Left renal cortex interstitium (tissue), 4 donors: ENCODE measurements around the gene XRRA1. TPM values are rescaled to one million over a fixed set of nuclear protein-coding genes. Genes with fewer than 3 reads are reported as not detected.
A peak's percentile ranks its signal among the peaks of the same experiment; 100 is the strongest.
"Not testable (repeated sequence)": the region's sequence is repeated elsewhere in the genome, so short reads cannot be mapped to it uniquely, and the experiment has no call there.

ENCODE experiments used
- DNase-seq, 4 donors: peaks; one replicate each; pipeline ENCODE4 v3.0.0-alpha.2; 2013; ENCODE audit warnings: low read depth in 4 of 4, low spot score in 2 of 4, missing footprints in 1 of 4
- polyA plus RNA-seq, 4 donors: library from polyadenylated mRNA; unstranded; fragments of 120-200 nt; gene quantifications; one replicate each; pipeline ENCODE4 v1.2.1, GENCODE V29; 2013; ENCODE audit not compliant: insufficient read length in 4 of 4

The XRRA1 gene
- 10 to 100 TPM in 3 of 4 donors, 1 to 10 TPM in 1; 9.2 to 16.4 (median 13.7) TPM for polyA plus RNA-seq

DNA sequence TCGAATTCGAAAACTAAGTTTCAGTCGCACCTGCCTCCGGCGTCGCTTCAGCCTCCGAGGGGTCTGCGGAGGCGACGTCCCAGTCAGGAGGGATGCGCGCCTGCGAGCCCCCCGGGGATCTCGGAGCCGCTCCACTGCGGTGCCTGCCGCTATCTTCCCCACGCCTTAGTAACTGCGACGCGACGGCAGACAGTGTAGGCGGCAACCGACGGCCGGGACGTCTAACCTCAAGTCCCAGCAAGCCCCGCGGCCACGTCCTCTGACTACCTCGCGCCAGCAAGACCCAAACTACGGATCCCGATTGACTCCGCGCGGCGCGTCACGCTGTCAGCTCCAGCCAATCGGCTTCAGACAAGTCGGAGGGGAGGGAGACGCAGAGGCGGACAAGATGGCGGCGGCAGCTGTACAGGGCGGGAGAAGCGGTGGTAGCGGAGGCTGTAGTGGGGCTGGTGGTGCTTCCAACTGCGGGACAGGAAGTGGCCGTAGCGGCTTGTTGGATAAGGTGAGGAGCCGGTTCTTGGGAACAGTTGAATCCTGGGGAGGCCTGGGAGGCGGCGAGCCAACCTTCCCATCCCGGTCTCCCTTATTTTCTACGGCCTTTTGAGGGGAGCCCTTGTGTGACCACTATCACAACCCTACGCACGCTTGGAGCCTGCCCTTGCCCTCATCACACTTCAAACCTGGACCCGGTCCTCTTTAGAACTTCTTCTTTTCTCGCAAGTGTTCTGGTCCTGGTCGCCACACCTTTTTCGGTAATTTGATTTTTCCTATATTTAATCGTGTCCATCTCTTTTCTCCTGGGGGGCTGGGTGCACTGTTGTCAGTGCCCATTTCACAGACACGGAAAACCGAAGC lies at the start of gene XRRA1, which contains the start of gene SPCS2:
Gene XRRA1, minus strand, starts transcription at position 194 of the 855 bp plus-strand sequence. CDS start 8,213 bp downstream, outside the sequence.
Gene SPCS2, plus strand, starts transcription at position 369 of the 855 bp plus-strand sequence. Its CDS starts 20 bp downstream, at position 389.
- peak; percentile 83 to 96 (median 91) for DNase-seq

GRCh38 chr11:74992852-74993251 lies 44.0 kb upstream of the XRRA1 start:
- no peak for DNase-seq

- no peak for DNase-seq
Measured at GRCh38 chr11:74990941-74991340, 42.0 kb upstream of the XRRA1 start.

GRCh38 chr11:74990150-74990549 lies 41.3 kb upstream of the XRRA1 start:
- DNase-seq = not testable (repeated sequence)

- DNase-seq = peak in 3 of 4 donors; percentile 4 to 23 (median 8)
Measured at GRCh38 chr11:74989260-74989638, 40.4 kb upstream of the XRRA1 start.

DNA sequence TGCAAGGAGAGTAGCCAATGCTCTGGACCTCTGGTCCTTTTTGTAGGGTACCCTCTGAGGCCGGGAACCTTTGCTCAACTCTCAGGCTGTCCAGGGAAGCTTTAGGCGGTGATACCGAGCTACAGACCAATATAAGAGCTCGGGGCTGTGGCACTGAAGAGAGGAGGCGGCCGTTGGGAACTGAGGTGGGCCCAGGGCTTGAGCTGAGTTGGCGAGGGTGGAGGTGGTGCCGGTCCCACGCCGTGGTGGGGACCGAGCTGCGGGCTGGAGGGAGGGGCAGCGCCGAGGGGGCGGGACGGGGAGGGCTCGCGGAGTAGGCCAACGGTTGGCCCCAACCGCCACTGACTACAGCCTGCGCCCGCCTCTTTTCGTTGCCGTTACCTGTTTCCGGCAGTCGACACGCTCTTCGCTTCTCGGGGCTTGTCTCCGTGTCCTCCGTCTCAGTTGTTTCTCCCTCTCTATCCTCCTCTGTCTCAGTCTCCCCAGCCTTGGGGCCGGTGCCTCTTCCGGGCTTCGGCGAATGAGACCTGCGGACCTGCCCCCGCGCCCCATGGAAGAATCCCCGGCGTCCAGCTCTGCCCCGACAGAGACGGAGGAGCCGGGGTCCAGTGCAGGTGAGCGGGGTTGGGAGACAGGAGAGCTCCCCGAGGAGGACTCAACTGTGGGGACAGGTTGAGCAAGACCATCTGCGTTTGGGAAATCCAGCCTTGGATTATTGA lies 39.8 kb upstream of the XRRA1 start, which contains the start of gene NEU3:
Gene NEU3, plus strand, starts transcription at position 393 of the 719 bp plus-strand sequence. Its CDS starts 128 bp downstream, at position 521.
- peak; percentile 29 to 53 (median 49) for DNase-seq

GRCh38 chr11:74984730-74985129 lies 35.8 kb upstream of the XRRA1 start:
- DNase-seq = no peak

DNA sequence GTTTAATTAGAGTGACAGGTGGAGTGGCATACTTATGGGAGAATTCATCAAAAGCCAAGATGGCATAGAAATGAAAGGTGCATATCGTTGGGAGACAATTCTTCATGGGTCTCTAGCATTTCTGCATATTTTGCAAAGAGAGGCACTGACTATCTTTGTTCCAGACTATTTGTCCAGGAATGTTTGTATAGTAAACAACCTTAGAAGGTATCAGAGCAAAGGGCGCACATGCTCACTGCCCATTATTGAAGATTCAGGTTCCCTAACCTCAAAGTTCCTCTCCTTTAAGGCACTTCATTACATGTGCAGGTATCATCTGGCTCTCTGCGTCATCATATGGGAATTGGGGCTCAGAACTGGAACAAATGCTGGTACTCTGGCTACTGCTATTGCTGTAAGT lies 35.2 kb upstream of the XRRA1 start:
- no peak for DNase-seq

- no peak for DNase-seq
Measured at GRCh38 chr11:74981888-74982287, 33.0 kb upstream of the XRRA1 start.

- no peak for DNase-seq
Measured at GRCh38 chr11:74980634-74981033, 31.7 kb upstream of the XRRA1 start.

DNA sequence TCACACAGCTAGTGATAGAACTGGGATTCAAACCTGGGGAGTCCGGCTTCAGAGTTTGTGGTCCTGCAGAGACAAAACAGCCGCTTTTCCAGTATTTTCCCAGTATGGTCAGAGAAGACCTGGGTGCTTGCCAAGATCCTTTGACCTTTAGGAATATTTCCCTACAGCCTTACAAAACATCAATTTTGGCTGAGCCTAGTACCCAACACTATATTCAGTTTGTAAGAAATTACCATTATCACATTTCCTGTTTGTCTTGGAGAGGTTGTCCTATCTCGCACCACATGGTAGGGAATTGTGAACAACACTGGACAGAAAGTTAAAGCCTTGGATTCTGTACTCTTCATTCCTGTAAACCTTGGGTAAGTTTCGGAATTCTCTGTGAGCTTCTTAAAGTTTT lies 29.1 kb upstream of the XRRA1 start:
- DNase-seq = no peak

- DNase-seq = no peak
Measured at GRCh38 chr11:74971424-74971823, 22.5 kb upstream of the XRRA1 start.

DNA sequence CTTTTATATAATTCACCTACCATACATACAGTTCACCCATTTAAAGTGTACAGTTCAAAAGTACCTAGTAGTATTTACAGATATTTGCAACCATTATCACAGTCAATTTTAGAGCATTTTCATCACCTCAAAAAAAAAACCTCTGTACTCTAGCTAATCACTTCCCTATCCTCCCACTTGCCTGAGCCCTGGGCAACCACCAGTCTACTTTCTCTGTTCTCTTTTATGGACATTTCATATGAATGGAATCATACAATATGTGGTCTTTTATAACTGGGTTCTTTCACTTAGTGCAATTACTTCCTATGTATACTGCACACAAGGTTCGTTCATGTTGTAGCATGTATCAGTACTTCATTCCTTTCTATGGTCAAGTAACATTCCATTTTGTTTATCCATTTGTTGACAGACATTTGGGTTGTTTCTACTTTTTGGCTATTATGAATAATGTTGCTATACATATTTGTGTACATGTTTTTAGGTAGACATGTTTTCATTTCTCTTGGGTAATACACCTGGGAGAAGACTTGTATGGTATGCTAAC lies 22.0 kb upstream of the XRRA1 start:
- DNase-seq = no peak

- no peak for DNase-seq
Measured at GRCh38 chr11:74966651-74967050, 17.8 kb upstream of the XRRA1 start.

DNA sequence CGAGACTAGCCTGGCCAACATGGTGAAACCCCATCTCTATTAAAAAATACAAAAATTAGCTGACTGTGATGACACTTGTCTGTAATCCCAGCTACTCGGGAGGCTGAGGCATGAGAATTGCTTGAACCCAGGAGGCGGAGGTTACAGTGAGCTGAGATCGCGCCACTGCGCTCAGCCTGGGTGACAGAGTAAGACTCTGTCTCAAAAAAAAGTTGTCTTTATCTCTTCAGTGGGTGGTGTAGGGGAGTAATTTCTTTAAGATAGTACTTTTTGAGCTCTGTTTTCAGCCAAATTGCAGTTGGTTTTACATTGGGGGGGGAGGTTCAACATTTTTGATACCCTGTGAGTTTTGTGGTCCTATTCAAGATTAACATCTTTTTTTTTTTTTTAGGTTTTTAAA lies 11.2 kb upstream of the XRRA1 start:
- not testable (repeated sequence) for DNase-seq

DNA sequence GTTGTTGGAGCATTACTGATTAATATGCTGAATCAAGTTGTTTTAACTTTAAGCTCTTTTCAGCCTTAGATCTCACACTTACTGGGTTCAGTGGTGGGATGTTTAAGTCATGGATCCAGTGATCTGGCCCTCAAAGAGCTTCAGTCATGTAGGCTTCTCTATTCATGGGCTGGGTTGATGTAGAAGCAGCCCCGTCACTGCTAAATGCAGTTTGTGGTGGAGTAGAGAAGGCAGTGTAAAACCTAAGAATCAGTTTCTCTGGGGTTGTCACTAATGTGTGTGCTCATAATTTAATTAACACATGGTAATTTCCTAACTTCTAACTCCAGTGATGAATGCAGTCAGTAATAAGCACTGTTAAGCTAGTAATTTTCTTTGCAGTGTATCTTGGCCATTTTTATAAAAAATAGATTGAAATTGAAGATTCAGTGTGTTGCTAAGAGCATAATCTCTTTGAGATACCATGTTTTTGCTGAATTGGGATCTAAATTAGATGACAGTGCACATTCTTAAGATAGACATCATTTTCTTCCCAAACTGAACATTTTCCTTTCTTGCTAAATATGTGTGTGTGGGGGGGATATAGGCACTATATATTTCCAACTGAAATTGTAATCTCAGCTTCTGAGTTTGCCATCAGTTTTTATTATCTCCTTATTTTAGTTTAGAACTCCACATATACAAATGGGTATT lies 9.2 kb upstream of the XRRA1 start:
- no peak for DNase-seq

- no peak for DNase-seq
Measured at GRCh38 chr11:74956397-74957015, 7.6 kb upstream of the XRRA1 start.

DNA sequence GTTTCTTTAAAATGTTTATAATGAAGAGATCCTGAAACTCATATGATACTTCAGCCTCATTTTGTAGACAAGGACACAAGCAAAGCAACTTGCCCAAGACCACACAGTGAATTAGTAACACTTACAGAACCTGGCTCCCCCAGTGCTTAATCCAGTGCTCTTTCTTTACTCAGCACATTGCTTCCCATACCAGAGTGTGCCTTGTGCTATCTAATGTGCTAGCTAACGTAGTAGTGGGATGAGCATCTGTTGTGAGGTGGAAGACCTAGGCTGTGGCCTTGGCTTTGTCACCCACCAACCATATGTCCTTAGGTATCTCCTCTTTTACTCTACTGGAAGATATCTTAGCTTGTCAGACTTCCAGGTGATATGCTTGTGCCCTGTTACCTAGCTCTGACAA lies 5.3 kb upstream of the XRRA1 start:
- no peak for DNase-seq

- DNase-seq = no peak
Measured at GRCh38 chr11:74953451-74953850, 4.6 kb upstream of the XRRA1 start.

GRCh38 chr11:74952752-74953151 lies 3.9 kb upstream of the XRRA1 start:
- no peak for DNase-seq
